Right hindlimb (tissue), 1 donor: ENCODE measurements around the gene RAB4B.
"Not testable (repeated sequence)": the region's sequence is repeated elsewhere in the genome, so short reads cannot be mapped to it uniquely, and the experiment has no call there.

ENCODE experiments used
- DNase-seq: peaks from one replicate; pipeline ENCODE4 v3.0.0-alpha.2; 2018

Gene RAB4B

GRCh38 chr19:40777937-40778705, at the start of gene RAB4B:
Gene RAB4B, plus strand, starts transcription at chr19:40778247. Its CDS starts 129 bp downstream, at chr19:40778376.
- peak; percentile 100 for DNase-seq

GRCh38 chr19:40730065-40730464, 48.0 kb upstream of the RAB4B start:
- not testable (repeated sequence) for DNase-seq

- DNase-seq, result not testable (repeated sequence)
Measured at GRCh38 chr19:40732304-40732703, 45.7 kb upstream of the RAB4B start.

- no peak for DNase-seq
Measured at GRCh38 chr19:40733149-40733548, 44.9 kb upstream of the RAB4B start.

- no peak for DNase-seq
Measured at GRCh38 chr19:40735013-40735771, 42.9 kb upstream of the RAB4B start.

- DNase-seq, result no peak
Measured at GRCh38 chr19:40736661-40737060, 41.4 kb upstream of the RAB4B start.

GRCh38 chr19:40737102-40737644, 40.9 kb upstream of the RAB4B start:
- DNase-seq, result no peak

- DNase-seq, result no peak
Measured at GRCh38 chr19:40739030-40739839, 38.8 kb upstream of the RAB4B start.

- DNase-seq, result peak; percentile 36
Measured at GRCh38 chr19:40739871-40740703, 38.0 kb upstream of the RAB4B start.

- peak; percentile 76 for DNase-seq
Measured at GRCh38 chr19:40740747-40741146, 37.3 kb upstream of the RAB4B start.

- DNase-seq, result no peak
Measured at GRCh38 chr19:40741527-40742390, 36.3 kb upstream of the RAB4B start.

GRCh38 chr19:40742477-40742876, 35.6 kb upstream of the RAB4B start:
- DNase-seq, result no peak

- DNase-seq, result no peak
Measured at GRCh38 chr19:40742886-40743285, 35.2 kb upstream of the RAB4B start.

- DNase-seq, result no peak
Measured at GRCh38 chr19:40743926-40744325, 34.1 kb upstream of the RAB4B start.

- DNase-seq, result no peak
Measured at GRCh38 chr19:40744554-40745401, 33.3 kb upstream of the RAB4B start.

GRCh38 chr19:40745402-40745780, 32.7 kb upstream of the RAB4B start:
- DNase-seq, result no peak

GRCh38 chr19:40747536-40747935, 30.5 kb upstream of the RAB4B start:
- no peak for DNase-seq

- peak; percentile 100 for DNase-seq
Measured at GRCh38 chr19:40750058-40750873, 27.8 kb upstream of the RAB4B start, which contains the start of gene ACTMAP. Gene ACTMAP, minus strand, starts transcription at chr19:40750477. Its CDS starts 674 bp downstream, at chr19:40749803.
